Left forelimb (tissue), 1 donor: ENCODE data around the gene ADAMTS2.

Experiments used
- DNase-seq: peaks from one replicate; pipeline ENCODE4 v3.0.0-alpha.2; 2018; ENCODE audit warnings: low spot score

ADAMTS2 gene

GRCh38 chr5:179232091-179232735 is 113.0 kb downstream of the ADAMTS2 start:
- DNase-seq: peak; percentile 11

GRCh38 chr5:179231309-179231708 is 114.0 kb downstream of the ADAMTS2 start:
- peak; percentile 18 for DNase-seq

GRCh38 chr5:179230061-179230461 is 115.2 kb downstream of the ADAMTS2 start:
- DNase-seq: peak; percentile 56

- peak; percentile 25 for DNase-seq
These were observed 115.9 kb downstream of the ADAMTS2 start for GRCh38 chr5:179229331-179229831.

- peak; percentile 60 for DNase-seq
These were observed 116.7 kb downstream of the ADAMTS2 start for GRCh38 chr5:179228341-179229121.

GRCh38 chr5:179227580-179228311 is 117.5 kb downstream of the ADAMTS2 start:
- DNase-seq: peak; percentile 64

DNA sequence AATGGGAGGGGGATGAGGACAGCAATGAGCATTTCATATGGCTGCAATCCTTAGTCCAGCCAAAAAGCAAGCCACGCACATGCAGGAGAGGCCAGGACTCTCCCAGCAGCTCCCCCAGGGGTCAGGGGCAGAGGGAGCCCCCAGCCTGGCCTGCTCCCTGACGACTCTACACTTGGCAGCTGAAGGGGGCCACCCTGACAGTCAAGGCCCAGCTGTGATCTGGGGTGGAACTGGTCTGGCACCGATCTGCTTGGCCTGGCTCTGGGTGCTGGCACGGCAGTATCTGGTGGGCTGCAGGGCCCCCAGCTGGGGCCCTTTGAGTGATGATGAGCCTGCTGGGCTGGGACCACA is 118.1 kb downstream of the ADAMTS2 start:
- DNase-seq: no peak

DNA sequence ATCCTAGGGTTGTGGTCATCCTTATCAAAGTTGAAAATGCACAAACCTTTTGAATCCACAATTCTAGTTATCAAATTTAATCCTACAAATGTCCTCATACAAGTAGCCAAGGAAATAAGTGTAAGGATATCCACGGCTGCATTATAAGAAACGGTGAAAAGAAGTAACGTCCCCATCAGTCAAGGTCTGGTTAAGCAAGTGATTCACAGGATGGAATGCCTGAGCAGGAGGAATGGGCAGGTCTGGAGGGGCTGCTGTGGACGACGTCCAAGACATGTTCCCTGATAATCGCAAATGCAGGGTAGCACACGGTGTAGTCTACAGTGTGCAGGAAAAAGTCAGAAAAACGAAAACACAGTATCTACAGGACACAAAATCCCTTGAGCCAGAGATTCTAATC is 118.6 kb downstream of the ADAMTS2 start:
- peak; percentile 23 for DNase-seq

GRCh38 chr5:179225387-179225786 is 119.9 kb downstream of the ADAMTS2 start:
- DNase-seq: no peak

DNA sequence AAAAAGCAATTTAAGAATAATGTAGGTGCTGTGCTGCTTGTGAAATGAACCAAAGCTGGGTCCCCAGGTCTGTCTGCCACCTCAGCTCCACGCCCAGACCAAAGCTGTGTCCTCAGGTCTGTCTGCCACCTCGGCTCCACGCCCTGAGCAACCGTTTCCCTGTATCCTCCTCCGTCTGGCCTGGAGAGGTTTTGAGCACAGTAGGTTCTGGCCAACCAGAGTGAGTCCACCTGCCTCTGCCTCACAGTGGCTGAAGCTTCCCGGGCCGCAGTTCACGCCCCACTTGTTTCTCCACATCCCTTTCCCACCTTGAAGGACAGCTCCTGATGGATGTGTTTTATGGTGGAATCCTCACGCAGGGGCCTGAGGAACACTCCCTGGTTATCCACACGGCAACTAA is 120.5 kb downstream of the ADAMTS2 start:
- peak; percentile 34 for DNase-seq

- DNase-seq: peak; percentile 38
These were observed 121.3 kb downstream of the ADAMTS2 start for GRCh38 chr5:179223961-179224360.

- DNase-seq: no peak
These were observed 121.7 kb downstream of the ADAMTS2 start for GRCh38 chr5:179223528-179223927.

- no peak for DNase-seq
These were observed 122.8 kb downstream of the ADAMTS2 start for GRCh38 chr5:179222246-179223017.

GRCh38 chr5:179221877-179222220 is 123.4 kb downstream of the ADAMTS2 start:
- no peak for DNase-seq

GRCh38 chr5:179221196-179221876 is 123.9 kb downstream of the ADAMTS2 start:
- no peak for DNase-seq

DNA sequence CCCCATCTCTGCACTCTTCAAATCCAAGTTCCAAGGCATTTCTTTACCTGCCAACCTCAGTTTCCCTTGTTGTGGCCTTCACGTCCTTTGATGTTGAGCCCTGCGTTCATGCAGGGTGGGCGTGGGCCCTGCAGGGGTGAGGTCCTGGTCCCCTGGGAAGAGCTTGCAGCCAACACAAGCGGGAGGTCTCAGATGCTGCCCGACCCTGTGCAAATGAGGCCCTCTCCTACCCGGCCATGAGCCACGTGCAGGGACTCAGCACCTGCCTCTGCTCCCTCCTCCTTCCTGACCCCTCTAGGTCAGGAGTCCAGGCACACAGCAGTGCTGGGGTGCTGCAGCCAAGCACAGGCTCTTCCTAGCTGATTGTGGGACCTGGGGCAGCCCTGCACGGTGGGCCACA is 124.5 kb downstream of the ADAMTS2 start:
- DNase-seq: no peak

- DNase-seq: no peak
These were observed 125.3 kb downstream of the ADAMTS2 start for GRCh38 chr5:179219661-179220620.

DNA sequence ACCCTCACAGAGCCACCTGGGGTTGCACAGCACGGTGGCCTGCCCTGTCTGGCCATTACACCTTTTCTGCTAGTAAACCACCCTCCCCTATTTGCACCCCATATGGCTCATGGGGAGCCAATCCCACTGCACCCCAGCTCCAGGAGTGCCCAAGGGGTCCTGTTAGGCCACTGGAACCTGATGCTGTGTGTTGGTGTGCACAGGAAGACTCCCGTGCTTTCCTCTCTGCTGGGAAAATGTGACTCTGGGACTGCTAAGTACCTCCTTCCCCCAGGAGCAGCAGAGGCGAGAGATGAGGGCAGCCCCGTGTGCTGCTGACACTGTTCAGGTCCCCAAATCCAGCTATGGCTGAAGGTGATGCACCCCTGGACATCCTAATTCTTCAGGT is 126.3 kb downstream of the ADAMTS2 start:
- DNase-seq: no peak

DNA sequence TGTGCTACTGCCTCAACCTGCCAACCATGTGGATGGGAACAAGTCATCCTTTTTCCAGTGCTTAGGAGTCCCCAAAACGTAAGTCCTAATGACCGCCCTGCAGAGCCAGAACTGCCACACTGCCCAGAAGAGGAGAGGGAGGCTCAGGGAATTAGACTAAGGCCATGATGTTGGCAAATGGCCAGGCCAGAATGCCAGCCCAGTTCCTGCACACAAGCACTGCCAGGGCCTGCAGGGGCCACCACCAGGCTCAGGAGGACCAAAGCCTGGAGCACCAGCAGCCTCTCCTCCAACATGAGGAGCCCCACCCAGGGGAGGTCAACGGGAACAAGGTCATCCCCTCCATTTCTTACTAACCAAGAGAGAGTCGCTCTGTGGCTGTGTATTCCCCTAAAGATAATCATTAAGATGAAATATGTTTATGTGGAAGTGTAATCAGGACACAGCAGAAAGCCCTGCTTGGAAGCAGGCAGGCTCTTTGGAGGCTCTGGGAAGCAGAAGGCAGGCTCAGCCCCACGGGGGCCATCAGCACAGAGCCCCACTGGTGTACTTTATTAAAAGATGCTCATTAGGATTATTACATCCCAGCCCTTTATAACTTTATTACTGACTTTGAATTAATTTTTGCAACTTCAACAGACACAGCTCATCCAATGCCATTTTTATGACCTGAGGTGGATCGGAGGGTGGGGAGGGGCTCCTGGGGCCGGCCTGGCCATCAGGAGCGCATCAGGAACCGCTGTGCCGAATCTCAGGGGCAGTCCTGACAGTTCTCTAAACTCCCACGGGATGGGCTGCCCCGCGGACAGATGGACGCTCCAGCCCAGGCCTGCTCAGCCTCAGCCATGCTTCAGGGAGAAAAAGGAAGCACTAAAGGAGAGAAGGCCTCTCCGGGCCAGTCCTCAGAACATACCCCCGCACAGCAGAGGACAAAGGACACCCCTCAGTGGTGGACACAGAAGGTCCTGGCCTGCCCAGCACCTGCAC is 127.0 kb downstream of the ADAMTS2 start:
- no peak for DNase-seq
